LNCAP (cell line): ENCODE measurements around the gene SRBD1.

Source experiments
- CTCF ChIP-seq: fragments of 450-650 bp; IDR thresholded peaks from 2 replicates; pipeline ENCODE4 v1.5.1; 2017; ENCODE audit warnings: mild to moderate bottlenecking

SRBD1 gene

GRCh38 chr2:45418532-45418931 is 192.5 kb downstream of the SRBD1 start:
- TF ChIP-seq CTCF = no peak

GRCh38 chr2:45415534-45416123 is 195.4 kb downstream of the SRBD1 start:
- no peak for TF ChIP-seq CTCF

DNA sequence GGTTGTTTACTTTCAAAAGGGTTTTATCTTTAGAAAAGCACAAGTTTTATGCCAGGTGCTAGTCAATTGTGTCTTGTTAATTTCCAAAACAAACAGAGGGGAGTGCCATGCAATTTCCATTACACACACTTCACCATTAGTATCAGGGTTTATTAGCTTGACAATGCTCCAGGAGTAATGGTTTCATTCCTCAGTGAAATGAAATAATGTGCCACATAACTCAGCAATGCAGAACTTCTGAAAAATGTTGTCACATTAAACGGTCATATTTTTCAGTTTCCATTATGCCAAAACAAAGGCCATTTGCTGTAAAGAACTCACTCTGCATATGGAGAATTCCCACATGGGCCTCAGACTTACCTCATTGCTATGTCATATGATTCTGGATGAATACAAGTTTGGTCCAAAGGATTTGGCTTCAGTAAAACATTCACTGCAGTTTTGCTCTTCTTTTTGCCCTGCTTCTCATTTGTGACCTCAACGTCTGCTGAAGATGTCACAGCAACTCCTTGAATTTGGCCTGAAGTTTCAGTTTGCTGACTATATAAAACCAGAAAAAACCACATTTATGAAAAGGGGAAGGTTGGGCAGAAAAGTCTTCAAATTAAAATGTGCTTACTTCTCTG is 198.2 kb downstream of the SRBD1 start:
- no peak for TF ChIP-seq CTCF

DNA sequence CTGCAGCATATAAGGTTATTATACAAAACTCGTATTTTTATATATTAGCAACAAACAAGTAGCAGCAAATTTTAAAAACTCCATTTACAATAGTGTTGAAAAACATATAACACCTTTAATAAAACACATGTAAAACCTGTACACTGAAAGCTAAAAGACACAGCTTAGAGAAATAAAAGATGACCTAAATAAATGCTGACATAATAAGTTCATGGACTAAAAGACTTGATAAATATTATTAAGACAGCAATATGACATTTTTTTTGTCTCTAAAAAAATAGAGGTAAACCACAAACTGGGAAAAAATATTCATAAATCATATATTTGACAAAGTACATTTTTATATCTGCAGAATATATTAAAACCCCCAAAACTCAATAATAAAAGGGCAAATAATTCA is 201.4 kb downstream of the SRBD1 start:
- no peak for TF ChIP-seq CTCF

DNA sequence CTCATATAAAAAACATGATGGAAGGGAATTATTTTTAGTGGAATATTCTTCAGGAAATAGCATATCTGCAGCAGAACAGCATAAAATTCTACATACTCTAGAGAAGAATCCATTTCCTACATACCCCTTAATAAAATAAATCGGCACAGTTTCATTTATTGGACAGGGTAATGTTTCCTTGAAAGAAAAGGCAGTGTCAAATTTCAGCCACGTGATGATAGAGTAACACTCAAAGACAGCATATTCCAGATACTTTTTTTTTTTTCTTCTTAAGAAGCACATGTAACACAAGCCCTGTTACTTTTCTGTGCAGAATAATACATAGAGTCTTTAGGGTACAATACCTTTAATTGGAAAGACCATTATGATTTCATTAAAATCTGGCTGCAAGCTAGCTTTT is 204.4 kb downstream of the SRBD1 start:
- TF ChIP-seq CTCF = no peak

DNA sequence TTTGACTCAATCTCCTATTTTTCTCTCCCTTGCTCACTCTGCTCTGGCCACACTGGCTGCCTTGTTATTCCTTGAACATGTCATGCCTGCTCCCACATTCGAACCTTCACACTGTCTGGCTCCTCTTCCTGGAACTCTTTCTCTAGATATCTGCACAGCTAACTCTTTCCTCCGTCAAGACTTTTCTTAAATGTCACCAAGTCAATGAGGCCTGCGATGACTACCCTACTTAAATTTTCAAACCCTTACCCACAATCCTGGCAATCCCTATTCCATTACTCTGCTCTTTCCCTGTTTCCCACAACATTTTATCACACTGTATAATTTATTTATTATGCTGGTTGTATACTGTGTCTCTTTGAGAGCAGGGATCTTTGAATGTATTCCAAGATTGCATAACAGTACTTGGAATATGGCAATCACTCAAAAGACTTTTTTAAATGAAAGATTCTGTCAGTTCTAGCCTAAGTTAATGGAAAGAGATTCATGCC is 206.2 kb downstream of the SRBD1 start:
- no peak for TF ChIP-seq CTCF

GRCh38 chr2:45403036-45403435 is 208.0 kb downstream of the SRBD1 start:
- TF ChIP-seq CTCF = no peak
